ENCODE data around the gene ITGA7.
A peak's percentile ranks its signal among the peaks of the same experiment; 100 is the strongest.
"Not testable (repeated sequence)": the region's sequence is repeated elsewhere in the genome, so short reads cannot be mapped to it uniquely, and the experiment has no call there.

Gene ITGA7

GRCh38 chr12:55681142-55682077, 26.3 kb downstream of the ITGA7 start:
- DNase-seq = peak; percentile 20

GRCh38 chr12:55679691-55680090, 28.0 kb downstream of the ITGA7 start:
- no peak for DNase-seq

GRCh38 chr12:55676707-55677106, 31.0 kb downstream of the ITGA7 start:
- no peak for DNase-seq

GRCh38 chr12:55675666-55676065, 32.0 kb downstream of the ITGA7 start:
- no peak for DNase-seq

GRCh38 chr12:55673638-55674037, 34.1 kb downstream of the ITGA7 start:
- no peak for DNase-seq

GRCh38 chr12:55671746-55672145, 36.0 kb downstream of the ITGA7 start:
- DNase-seq = no peak

GRCh38 chr12:55670276-55670675, 37.4 kb downstream of the ITGA7 start:
- DNase-seq = no peak

GRCh38 chr12:55666508-55666907, 41.2 kb downstream of the ITGA7 start:
- no peak for DNase-seq

- DNase-seq = no peak
Measured at GRCh38 chr12:55664826-55665225, 42.9 kb downstream of the ITGA7 start.

GRCh38 chr12:55663391-55663790, 44.3 kb downstream of the ITGA7 start:
- DNase-seq = no peak

GRCh38 chr12:55659486-55660385, 48.0 kb downstream of the ITGA7 start:
- DNase-seq = peak; percentile 6

GRCh38 chr12:55658635-55659391, 48.9 kb downstream of the ITGA7 start:
- no peak for DNase-seq

- DNase-seq = no peak
Measured at GRCh38 chr12:55658212-55658611, 49.5 kb downstream of the ITGA7 start.

- no peak for DNase-seq
Measured at GRCh38 chr12:55657212-55657611, 50.5 kb downstream of the ITGA7 start.

- no peak for DNase-seq
Measured at GRCh38 chr12:55654511-55655214, 53.0 kb downstream of the ITGA7 start.

- no peak for DNase-seq
Measured at GRCh38 chr12:55653031-55653430, 54.7 kb downstream of the ITGA7 start.

- no peak for DNase-seq
Measured at GRCh38 chr12:55652352-55652751, 55.4 kb downstream of the ITGA7 start.

- DNase-seq = no peak
Measured at GRCh38 chr12:55651299-55651683, 56.4 kb downstream of the ITGA7 start.

GRCh38 chr12:55650620-55651298, 56.9 kb downstream of the ITGA7 start:
- DNase-seq = not testable (repeated sequence)

- DNase-seq = no peak
Measured at GRCh38 chr12:55647027-55647426, 60.7 kb downstream of the ITGA7 start.

GRCh38 chr12:55644591-55644990, 63.1 kb downstream of the ITGA7 start:
- no peak for DNase-seq

All from fibroblast of skin of abdomen (primary cell).